Measurements from ENCODE around the gene DVL2.

Gene DVL2

GRCh38 chr17:7254511-7254910, 20.2 kb upstream of the DVL2 start:
- no peak for TF ChIP-seq CTCF (IDR thresholded peaks at IDR 0.05; ENCODE audit: borderline replicate concordance, control extremely low read depth, extremely low read depth, insufficient read depth, missing control alignments)
- in situ Hi-C loops (cut with MboI; ENCODE audit: low sequenced_read_pairs, unreplicated experiment), result no loop called here
- DNase-seq (ENCODE audit: low spot score), result no peak

- no peak for DNase-seq (ENCODE audit: low spot score)
- in situ Hi-C loops (cut with MboI; ENCODE audit: low sequenced_read_pairs, unreplicated experiment), result no loop called here
- no peak for TF ChIP-seq CTCF (IDR thresholded peaks at IDR 0.05; ENCODE audit: borderline replicate concordance, control extremely low read depth, extremely low read depth, insufficient read depth, missing control alignments)
Measured at GRCh38 chr17:7253082-7253481, 18.8 kb upstream of the DVL2 start.

GRCh38 chr17:7252176-7253043, 18.1 kb upstream of the DVL2 start, which contains the start of gene ELP5:
Gene ELP5 (plus strand): TSS chr17:7252215. CDS start chr17:7252551, 336 bp downstream.
- peak; percentile 54 for TF ChIP-seq CTCF (IDR thresholded peaks at IDR 0.05; ENCODE audit: borderline replicate concordance, control extremely low read depth, extremely low read depth, insufficient read depth, missing control alignments)
- peak; percentile 97 for DNase-seq (ENCODE audit: low spot score)
- in situ Hi-C loops (cut with MboI; ENCODE audit: low sequenced_read_pairs, unreplicated experiment), result no loop called here

- in situ Hi-C loops (cut with MboI; ENCODE audit: low sequenced_read_pairs, unreplicated experiment), result no loop called here
- no peak for TF ChIP-seq CTCF (IDR thresholded peaks at IDR 0.05; ENCODE audit: borderline replicate concordance, control extremely low read depth, extremely low read depth, insufficient read depth, missing control alignments)
- peak; percentile 80 for DNase-seq (ENCODE audit: low spot score)
Measured at GRCh38 chr17:7251661-7252175, 17.4 kb upstream of the DVL2 start, which contains the start of gene CTDNEP1. Gene CTDNEP1 (minus strand): TSS chr17:7251734. CDS start chr17:7251296, 438 bp downstream.

GRCh38 chr17:7250695-7251627, 16.6 kb upstream of the DVL2 start:
- in situ Hi-C loops (cut with MboI; ENCODE audit: low sequenced_read_pairs, unreplicated experiment), result no loop called here
- no peak for DNase-seq (ENCODE audit: low spot score)
- no peak for TF ChIP-seq CTCF (IDR thresholded peaks at IDR 0.05; ENCODE audit: borderline replicate concordance, control extremely low read depth, extremely low read depth, insufficient read depth, missing control alignments)

GRCh38 chr17:7249830-7250229, 15.5 kb upstream of the DVL2 start:
- no peak for DNase-seq (ENCODE audit: low spot score)
- TF ChIP-seq CTCF (IDR thresholded peaks at IDR 0.05; ENCODE audit: borderline replicate concordance, control extremely low read depth, extremely low read depth, insufficient read depth, missing control alignments), result no peak
- in situ Hi-C loops (cut with MboI; ENCODE audit: low sequenced_read_pairs, unreplicated experiment), result no loop called here
